Mesothelial cell of epicardium (in vitro differentiated cells): ENCODE measurements around the gene TRIM67. TPM values are rescaled to one million over a fixed set of nuclear protein-coding genes. Genes with fewer than 3 reads are reported as not detected.

Experiments used
- DNase-seq, 2 experiments: peaks; one replicate each; pipeline ENCODE4 v3.0.0; 2021; ENCODE audit warnings: low spot score in 2 of 2; ENCODE audit not compliant: unreplicated experiment in 2 of 2
- H3K27ac Mint-ChIP-seq: 2 replicates; pipeline ENCODE4 v1.8.0; 2021; ENCODE audit warnings: mixed read lengths
- H3K27me3 Mint-ChIP-seq: 2 replicates; pipeline ENCODE4 v1.8.0; 2021; ENCODE audit warnings: low read depth, mixed read lengths
- H3K36me3 Mint-ChIP-seq: 2 replicates; pipeline ENCODE4 v1.8.0; 2021; ENCODE audit warnings: mixed read lengths
- H3K4me1 Mint-ChIP-seq: 2 replicates; pipeline ENCODE4 v1.8.0; 2021; ENCODE audit warnings: mixed read lengths
- H3K4me3 Mint-ChIP-seq: 2 replicates; pipeline ENCODE4 v1.8.0; 2021; ENCODE audit warnings: mild to moderate bottlenecking, moderate library complexity, mixed read lengths
- H3K9me3 Mint-ChIP-seq: 2 replicates; pipeline ENCODE4 v1.8.0; 2021; ENCODE audit warnings: mixed read lengths
- CTCF ChIP-seq: fragments of 200-600 bp; sonication (generic); IDR thresholded peaks from one replicate; pipeline ENCODE4 v1.5.0; 2021; ENCODE audit warnings: antibody characterized with exemption; ENCODE audit not compliant: unreplicated experiment
- total RNA-seq: library from RNA; stranded (reverse); gene quantifications from 3 replicates; pipeline ENCODE4 v1.2.1, GENCODE V29; 2021

Gene TRIM67
- total RNA-seq, 1 donor from 2014 or later, result 0.09 TPM

GRCh38 chr1:231159963-231160761 is 1.7 kb upstream of the TRIM67 start:
- Mint-ChIP-seq H3K36me3 (no peaks in the 10 kb centered on the region), H3K4me3 (no peak overlapping the region), H3K4me1 (peaks cover 19% of the 10 kb centered on the region)

GRCh38 chr1:231160895-231161666 is 777 bp upstream of the TRIM67 start:
- H3K27me3 Mint-ChIP-seq, result peaks cover 85% of the 10 kb centered on the region
- DNase-seq, result no peak
- H3K36me3 Mint-ChIP-seq, result no peaks in the 10 kb centered on the region
- peaks cover 19% of the 10 kb centered on the region for H3K4me1 Mint-ChIP-seq
- H3K4me3 Mint-ChIP-seq, result peak overlapping the region; percentile 53
- no peaks in the 10 kb centered on the region for H3K9me3 Mint-ChIP-seq
- H3K27ac Mint-ChIP-seq, result no peak overlapping the region
- TF ChIP-seq CTCF, result no peak

More at GRCh38 chr1:231159963-231160761, 1.7 kb upstream of the TRIM67 start:
- DNase-seq, result no peak
- TF ChIP-seq CTCF, result no peak
- peaks cover 83% of the 10 kb centered on the region for H3K27me3 Mint-ChIP-seq
- no peaks in the 10 kb centered on the region for H3K9me3 Mint-ChIP-seq
- no peak overlapping the region for H3K27ac Mint-ChIP-seq

GRCh38 chr1:231162297-231162969 is 575 bp downstream of the TRIM67 start:
- no peak for TF ChIP-seq CTCF
- Mint-ChIP-seq H3K27ac (no peak overlapping the region), H3K4me3 (peak overlapping the region; percentile 60), H3K4me1 (peaks cover 13% of the 10 kb centered on the region), H3K27me3 (peaks cover 83% of the 10 kb centered on the region), H3K36me3 (no peaks in the 10 kb centered on the region), H3K9me3 (no peaks in the 10 kb centered on the region)
- peak in 1 of 2 experiments; percentile 72 for DNase-seq

- no peaks in the 10 kb centered on the region for H3K36me3 Mint-ChIP-seq
- peaks cover 11% of the 10 kb centered on the region for H3K4me1 Mint-ChIP-seq
- no peak for DNase-seq
- TF ChIP-seq CTCF, result no peak
- no peaks in the 10 kb centered on the region for H3K9me3 Mint-ChIP-seq
- H3K27ac Mint-ChIP-seq, result no peak overlapping the region
- H3K27me3 Mint-ChIP-seq, result peaks cover 84% of the 10 kb centered on the region
- peak overlapping the region; percentile 60 for H3K4me3 Mint-ChIP-seq
These were observed 1.3 kb downstream of the TRIM67 start for GRCh38 chr1:231162970-231163829.
